Thyroid gland (tissue), 4 donors: ENCODE measurements around the gene CTR9.

Source experiments
- CTCF ChIP-seq, 6 experiments: fragments of 200-600 bp in 3 of 6; fragments of 450-650 bp in 3 of 6; sonication (generic) in 3 of 6; IDR thresholded peaks; one replicate each; pipeline ENCODE4 v1.5.1; 2016 to 2019; ENCODE audit warnings: antibody characterized with exemption in 6 of 6, mild to moderate bottlenecking in 2 of 6, inconsistent platforms in 1 of 6, moderate library complexity in 1 of 6
- POLR2A ChIP-seq, 2 donors: fragments of 450-650 bp; IDR thresholded peaks; one replicate each; pipeline ENCODE4 v1.6.1; 2017; ENCODE audit warnings: antibody characterized with exemption in 2 of 2, mild to moderate bottlenecking in 2 of 2, moderate library complexity in 1 of 2

- no peak for TF ChIP-seq POLR2A (IDR thresholded peaks at IDR 0.05)
- no peak for TF ChIP-seq CTCF (IDR thresholded peaks at IDR 0.05)
These were observed 26.8 kb downstream of the CTR9 start for GRCh38 chr11:10777806-10778205.
